Endodermal cell (in vitro differentiated cells): Measurements from ENCODE around the gene PPP1R1B. TPM values are rescaled to one million over a fixed set of nuclear protein-coding genes. Genes with fewer than 3 reads are reported as not detected.
"Not testable (repeated sequence)": the region's sequence is repeated elsewhere in the genome, so short reads cannot be mapped to it uniquely, and the experiment has no call there.

Source experiments
- DNase-seq: peaks from one replicate; pipeline ENCODE4 v3.0.0-alpha.2; 2017
- H3K27ac ChIP-seq: 2 replicates; pipeline ENCODE4 v1.5.1; 2013; ENCODE audit warnings: mild to moderate bottlenecking, low read depth, low read length, moderate library complexity
- H3K27me3 ChIP-seq: 2 replicates; pipeline ENCODE4 v1.6.1; 2013; ENCODE audit warnings: mild to moderate bottlenecking, low read length, moderate library complexity; ENCODE audit not compliant: insufficient read depth, control insufficient read depth, poor library complexity, severe bottlenecking
- H3K36me3 ChIP-seq: 2 replicates; pipeline ENCODE4 v1.7.0; 2013; ENCODE audit warnings: mild to moderate bottlenecking, low read length, moderate library complexity; ENCODE audit not compliant: control insufficient read depth, insufficient read depth
- H3K4me1 ChIP-seq: one replicate; pipeline ENCODE4 v1.7.0; 2013; ENCODE audit warnings: low read length; ENCODE audit not compliant: control insufficient read depth, insufficient read depth
- H3K4me3 ChIP-seq: 2 replicates; pipeline ENCODE4 v1.5.1; 2013; ENCODE audit warnings: mild to moderate bottlenecking, low read length, moderate library complexity
- H3K9ac ChIP-seq: 2 replicates; pipeline ENCODE4 v1.6.1; 2013; ENCODE audit warnings: mild to moderate bottlenecking, low read length, moderate library complexity; ENCODE audit not compliant: poor library complexity, severe bottlenecking; ENCODE audit errors: extremely low read depth
- H3K9me3 ChIP-seq: 2 replicates; pipeline ENCODE4 v1.6.1; 2013; ENCODE audit warnings: mild to moderate bottlenecking, low read length, moderate library complexity; ENCODE audit not compliant: control insufficient read depth
- H3K27ac Mint-ChIP-seq: 2 replicates; pipeline ENCODE4 v1.8.0; 2020; ENCODE audit warnings: mixed read lengths
- H3K27me3 Mint-ChIP-seq: 2 replicates; pipeline ENCODE4 v1.8.0; 2021; ENCODE audit warnings: mild to moderate bottlenecking, mixed read lengths; ENCODE audit not compliant: insufficient read depth
- H3K36me3 Mint-ChIP-seq: 2 replicates; pipeline ENCODE4 v1.8.0; 2020; ENCODE audit warnings: low read depth, mixed read lengths
- H3K4me1 Mint-ChIP-seq: 2 replicates; pipeline ENCODE4 v1.8.0; 2020; ENCODE audit warnings: mixed read lengths
- H3K4me3 Mint-ChIP-seq: 2 replicates; pipeline ENCODE4 v1.8.0; 2020; ENCODE audit warnings: mild to moderate bottlenecking, moderate library complexity, mixed read lengths
- H3K9me3 Mint-ChIP-seq: 2 replicates; pipeline ENCODE4 v1.8.0; 2020; ENCODE audit warnings: mild to moderate bottlenecking, mixed read lengths
- WGBS, 2 experiments: methylation state at CpG; one replicate each; pipeline versions ENCODE4 v1.1.5 to v1.1.7; 2013; ENCODE audit warnings: missing lambda C conversion rate in 2 of 2, mixed read lengths in 1 of 2; ENCODE audit not compliant: insufficient coverage in 1 of 2, insufficient read length in 1 of 2; 5-methylcytosine and 5-hydroxymethylcytosine counted together
- total RNA-seq, 2 donors: library from RNA; stranded (reverse); fragmentation: NEBNext Ultra II Directional in 1 of 2; extraction: Animal tissue kit (Norgen Biotek cat#: 25700) in 1 of 2; gene quantifications; 2 replicates in 1 of 2; 3 replicates in 1 of 2; pipeline ENCODE4 v1.2.1, GENCODE V29; 2021
- TF ChIP-seq, protein P1 (sequence below): fragments of 200-600 bp; sonication (generic); conservative IDR thresholded peaks from 2 replicates; pipeline ENCODE4 v1.5.0; 2021; ENCODE audit warnings: antibody characterized with exemption, mild to moderate bottlenecking

Gene PPP1R1B
- total RNA-seq, 2 donors from 2014 or later = 1.0 to 2.1 TPM

DNA sequence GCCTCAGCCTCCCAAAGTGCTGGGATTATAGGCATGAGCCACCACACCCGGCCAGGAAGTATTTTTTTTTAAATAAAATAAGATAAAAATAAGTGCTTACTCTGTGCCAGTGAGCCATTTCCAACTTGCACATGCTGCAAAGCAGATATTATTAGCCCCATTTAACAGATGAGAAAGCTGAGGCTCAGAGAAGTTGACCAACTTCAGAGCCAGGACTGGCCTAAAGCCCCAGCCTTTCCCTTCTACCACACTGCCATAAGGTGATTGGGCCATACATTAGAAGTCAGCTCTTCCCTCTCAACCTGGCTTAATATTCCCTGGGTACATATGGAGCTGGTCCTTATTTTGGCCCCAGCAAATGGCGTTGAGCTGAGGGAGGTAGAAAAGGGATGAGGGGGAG is 44.1 kb upstream of the PPP1R1B start:
- Histone ChIP-seq H3K27ac (no peak overlapping the region), H3K4me1 (peaks cover 8% of the 10 kb centered on the region), H3K36me3 (no peaks in the 10 kb centered on the region), H3K27me3 (peaks cover 15% of the 10 kb centered on the region), H3K4me3 (no peak overlapping the region), H3K9ac (no peak overlapping the region), H3K9me3 (no peaks in the 10 kb centered on the region)
- H3K9me3 Mint-ChIP-seq = no peaks in the 10 kb centered on the region
- peaks cover 21% of the 10 kb centered on the region for H3K4me1 Mint-ChIP-seq
- H3K36me3 Mint-ChIP-seq = no peaks in the 10 kb centered on the region
- 0% methylated on average over 1 of the region's 2 CpGs; no CpG with 5 or more reads in 1 of the 2 experiments for WGBS, 2 experiments
- peak; percentile 25 for DNase-seq
- peaks cover 52% of the 10 kb centered on the region for H3K27me3 Mint-ChIP-seq
- no peak overlapping the region for H3K4me3 Mint-ChIP-seq
- TF ChIP-seq, protein P1, sequence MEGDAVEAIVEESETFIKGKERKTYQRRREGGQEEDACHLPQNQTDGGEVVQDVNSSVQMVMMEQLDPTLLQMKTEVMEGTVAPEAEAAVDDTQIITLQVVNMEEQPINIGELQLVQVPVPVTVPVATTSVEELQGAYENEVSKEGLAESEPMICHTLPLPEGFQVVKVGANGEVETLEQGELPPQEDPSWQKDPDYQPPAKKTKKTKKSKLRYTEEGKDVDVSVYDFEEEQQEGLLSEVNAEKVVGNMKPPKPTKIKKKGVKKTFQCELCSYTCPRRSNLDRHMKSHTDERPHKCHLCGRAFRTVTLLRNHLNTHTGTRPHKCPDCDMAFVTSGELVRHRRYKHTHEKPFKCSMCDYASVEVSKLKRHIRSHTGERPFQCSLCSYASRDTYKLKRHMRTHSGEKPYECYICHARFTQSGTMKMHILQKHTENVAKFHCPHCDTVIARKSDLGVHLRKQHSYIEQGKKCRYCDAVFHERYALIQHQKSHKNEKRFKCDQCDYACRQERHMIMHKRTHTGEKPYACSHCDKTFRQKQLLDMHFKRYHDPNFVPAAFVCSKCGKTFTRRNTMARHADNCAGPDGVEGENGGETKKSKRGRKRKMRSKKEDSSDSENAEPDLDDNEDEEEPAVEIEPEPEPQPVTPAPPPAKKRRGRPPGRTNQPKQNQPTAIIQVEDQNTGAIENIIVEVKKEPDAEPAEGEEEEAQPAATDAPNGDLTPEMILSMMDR = no peak
- no peak overlapping the region for H3K27ac Mint-ChIP-seq

GRCh38 chr17:39590180-39590579 is 36.6 kb upstream of the PPP1R1B start:
- H3K4me1 ChIP-seq, H3K36me3 Mint-ChIP-seq, H3K9me3 Mint-ChIP-seq, H3K4me3 ChIP-seq, H3K9ac ChIP-seq, H3K9me3 ChIP-seq, H3K27ac Mint-ChIP-seq, H3K4me1 Mint-ChIP-seq, H3K4me3 Mint-ChIP-seq, H3K27ac ChIP-seq, DNase-seq, H3K36me3 ChIP-seq: not testable (repeated sequence)
- H3K27me3 Mint-ChIP-seq = peaks cover 84% of the 10 kb centered on the region
- WGBS, 2 experiments = 40 to 49% methylated on average over 1 to 2 of the region's 2 CpGs
- peaks cover 84% of the 10 kb centered on the region for H3K27me3 ChIP-seq

DNA sequence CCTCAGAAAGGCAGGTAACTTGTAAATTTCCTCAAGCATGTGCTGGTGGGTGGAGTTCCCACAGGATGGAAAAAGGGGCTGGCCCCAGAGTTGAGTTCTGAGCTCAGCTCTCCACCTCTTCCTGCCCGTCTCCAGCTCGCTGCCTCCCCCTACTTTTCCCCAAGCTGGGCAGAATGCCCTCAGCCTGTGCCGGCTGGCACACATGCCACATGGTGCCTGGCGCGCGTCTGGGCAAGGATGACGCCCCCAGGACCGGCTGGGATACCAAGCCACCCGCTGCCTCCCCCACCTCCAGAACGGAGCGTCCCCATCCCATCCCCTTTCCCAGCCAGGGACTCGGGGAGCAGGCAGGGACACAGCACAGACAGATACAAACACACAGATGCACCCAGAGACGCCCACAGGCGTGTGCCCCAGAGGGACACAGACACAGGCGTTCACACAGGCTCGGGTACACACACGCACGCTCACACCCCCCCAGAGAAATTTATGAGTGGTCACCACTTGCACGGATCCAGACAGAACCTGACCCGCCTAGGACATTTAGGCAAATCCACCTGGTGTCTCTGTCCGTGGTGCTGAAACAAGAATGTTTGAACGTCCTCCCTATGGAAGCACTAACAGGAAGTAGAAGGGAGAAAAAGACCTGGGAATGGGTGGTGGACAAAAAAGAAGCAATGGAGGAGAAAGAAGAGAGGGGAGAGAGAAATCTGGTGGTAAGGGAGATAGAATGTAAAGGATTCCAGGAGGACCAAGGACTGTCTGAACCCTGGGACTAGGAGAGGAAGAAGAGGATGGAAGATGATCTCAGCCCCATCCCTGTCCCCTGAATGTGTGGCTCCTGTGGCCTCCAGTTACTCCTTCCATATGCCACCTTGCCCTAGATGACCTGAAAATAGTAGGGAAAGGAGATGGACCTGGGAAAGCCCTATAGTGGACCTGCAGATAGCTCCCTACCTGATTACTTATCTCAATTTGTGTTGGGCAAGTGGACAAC is 34.5 kb upstream of the PPP1R1B start:
- H3K36me3 Mint-ChIP-seq = no peaks in the 10 kb centered on the region
- no peak overlapping the region for H3K9ac ChIP-seq
- WGBS, 2 experiments = 2 to 5% methylated on average over 11 to 22 of the region's 22 CpGs
- no peaks in the 10 kb centered on the region for H3K9me3 Mint-ChIP-seq
- H3K36me3 ChIP-seq = no peaks in the 10 kb centered on the region
- no peaks in the 10 kb centered on the region for H3K4me1 ChIP-seq
- TF ChIP-seq, protein P1 = no peak
- H3K27ac Mint-ChIP-seq = no peak overlapping the region
- peaks cover 2% of the 10 kb centered on the region for H3K4me1 Mint-ChIP-seq
- DNase-seq = peak; percentile 96
- H3K4me3 ChIP-seq = no peak overlapping the region
- peaks cover 98% of the 10 kb centered on the region for H3K27me3 ChIP-seq
- no peaks in the 10 kb centered on the region for H3K9me3 ChIP-seq
- no peak overlapping the region for H3K4me3 Mint-ChIP-seq
- peaks cover 98% of the 10 kb centered on the region for H3K27me3 Mint-ChIP-seq
- H3K27ac ChIP-seq = no peak overlapping the region
